ENCODE results near the gene SLC25A26. TPM values are rescaled to one million over a fixed set of nuclear protein-coding genes. Genes with fewer than 3 reads are reported as not detected.

SLC25A26 gene
- total RNA-seq, 4 donors from 2014 or later, result 13.3 to 29.1 (median 22.8) TPM

GRCh38 chr3:66363148-66363547, 142.3 kb downstream of the SLC25A26 start:
- 93% methylated on average over 6 of the region's 6 CpGs for WGBS
- Histone ChIP-seq H3K27ac (no peak overlapping the region), H3K36me3 (peaks cover 3% of the 10 kb centered on the region), H3K9me3 (no peaks in the 10 kb centered on the region), H3K4me1 (no peaks in the 10 kb centered on the region), H3K27me3 (no peaks in the 10 kb centered on the region), H3K4me3 (no peak overlapping the region)
- TF ChIP-seq CTCF (IDR thresholded peaks at IDR 0.05) (no peak), POLR2A (IDR thresholded peaks at IDR 0.05) (no peak), EP300 (IDR thresholded peaks at IDR 0.05) (no peak), POLR2AphosphoS5 (IDR thresholded peaks at IDR 0.05) (no peak)
- DNase-seq (ENCODE audit: low spot score in 2 of 2), result no peak

GRCh38 chr3:66365080-66365479, 144.3 kb downstream of the SLC25A26 start:
- no peak for DNase-seq (ENCODE audit: low spot score in 2 of 2)
- H3K4me3 ChIP-seq, result no peak overlapping the region
- no peaks in the 10 kb centered on the region for H3K9me3 ChIP-seq
- WGBS, result 56% methylated on average over 5 of the region's 5 CpGs
- H3K36me3 ChIP-seq, result peaks cover 3% of the 10 kb centered on the region
- TF ChIP-seq CTCF (IDR thresholded peaks at IDR 0.05), result no peak
- TF ChIP-seq POLR2A (IDR thresholded peaks at IDR 0.05), result no peak
- peak in 1 of 3 donors; percentile 40 for TF ChIP-seq POLR2AphosphoS5 (IDR thresholded peaks at IDR 0.05)
- H3K27me3 ChIP-seq, result no peaks in the 10 kb centered on the region
- H3K4me1 ChIP-seq, result no peaks in the 10 kb centered on the region
- H3K27ac ChIP-seq, result no peak overlapping the region

GRCh38 chr3:66366747-66367146, 145.9 kb downstream of the SLC25A26 start:
- no peaks in the 10 kb centered on the region for H3K27me3 ChIP-seq
- H3K27ac ChIP-seq, result no peak overlapping the region
- no peak for DNase-seq (ENCODE audit: low spot score in 2 of 2)
- no peaks in the 10 kb centered on the region for H3K4me1 ChIP-seq
- no peak for TF ChIP-seq EP300 (IDR thresholded peaks at IDR 0.05)
- no peak for TF ChIP-seq POLR2AphosphoS5 (IDR thresholded peaks at IDR 0.05)
- no peak for TF ChIP-seq CTCF (IDR thresholded peaks at IDR 0.05)
- TF ChIP-seq POLR2A (IDR thresholded peaks at IDR 0.05), result no peak
- H3K36me3 ChIP-seq, result peaks cover 12% of the 10 kb centered on the region
- no peak overlapping the region for H3K4me3 ChIP-seq
- no peaks in the 10 kb centered on the region for H3K9me3 ChIP-seq
- whole genome bisulfite sequencing, result 93% methylated on average over 7 of the region's 7 CpGs

- H3K36me3 ChIP-seq, result peaks cover 12% of the 10 kb centered on the region
- 92% methylated on average over 3 of the region's 3 CpGs for WGBS
- no peaks in the 10 kb centered on the region for H3K9me3 ChIP-seq
- H3K4me3 ChIP-seq, result no peak overlapping the region
- TF ChIP-seq CTCF (IDR thresholded peaks at IDR 0.05) (no peak), POLR2A (IDR thresholded peaks at IDR 0.05) (no peak), EP300 (IDR thresholded peaks at IDR 0.05) (no peak), POLR2AphosphoS5 (IDR thresholded peaks at IDR 0.05) (no peak)
- DNase-seq (ENCODE audit: low spot score in 2 of 2), result no peak
- no peaks in the 10 kb centered on the region for H3K4me1 ChIP-seq
- H3K27me3 ChIP-seq, result no peaks in the 10 kb centered on the region
- no peak overlapping the region for H3K27ac ChIP-seq
Measured at GRCh38 chr3:66367979-66368378, 147.2 kb downstream of the SLC25A26 start.

GRCh38 chr3:66370179-66370578, 149.4 kb downstream of the SLC25A26 start:
- no peaks in the 10 kb centered on the region for H3K4me1 ChIP-seq

More at GRCh38 chr3:66370179-66370578, 149.4 kb downstream of the SLC25A26 start:
- 89% methylated on average over 7 of the region's 7 CpGs for WGBS
- no peak overlapping the region for H3K27ac ChIP-seq
- no peak for TF ChIP-seq POLR2A (IDR thresholded peaks at IDR 0.05)
- TF ChIP-seq POLR2AphosphoS5 (IDR thresholded peaks at IDR 0.05), result no peak
- no peak for TF ChIP-seq CTCF (IDR thresholded peaks at IDR 0.05)
- no peak for TF ChIP-seq EP300 (IDR thresholded peaks at IDR 0.05)
- no peak for DNase-seq (ENCODE audit: low spot score in 2 of 2)
- no peak overlapping the region for H3K4me3 ChIP-seq
- no peaks in the 10 kb centered on the region for H3K9me3 ChIP-seq
- H3K27me3 ChIP-seq, result no peaks in the 10 kb centered on the region
- peaks cover 17% of the 10 kb centered on the region for H3K36me3 ChIP-seq
